ENCODE results near the gene IFITM5.
"Not testable (repeated sequence)": the region's sequence is repeated elsewhere in the genome, so short reads cannot be mapped to it uniquely, and the experiment has no call there.

Gene IFITM5

DNA sequence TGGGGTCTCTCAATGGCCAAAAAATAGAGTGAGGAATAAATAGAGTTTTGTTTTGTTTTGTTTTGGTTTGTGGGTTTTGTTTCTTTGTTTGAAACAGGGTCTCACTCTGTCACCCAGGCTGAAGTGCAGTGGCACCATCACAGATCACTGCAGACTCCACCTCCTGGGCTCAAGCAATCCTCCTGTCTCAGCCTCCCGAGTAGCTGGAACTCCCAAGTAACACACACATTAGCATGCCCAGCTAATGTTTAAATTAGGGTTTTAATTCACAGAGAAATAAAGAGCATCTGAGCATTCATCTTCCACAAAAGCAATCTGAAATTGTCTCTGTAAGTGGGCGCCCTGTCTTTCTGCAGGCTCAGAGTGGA lies 30.5 kb upstream of the IFITM5 start (continued):
- TF ChIP-seq ZNF433 (tag by site-specific recombination; IDR thresholded peaks at IDR 0.05; ENCODE audit: low read depth) (no peak), ZNF302 (tag by site-specific recombination; IDR thresholded peaks at IDR 0.05; ENCODE audit: low read depth) (no peak), ZNF48 (tag by site-specific recombination; IDR thresholded peaks at IDR 0.05) (no peak)
- TF ChIP-seq, protein P1, sequence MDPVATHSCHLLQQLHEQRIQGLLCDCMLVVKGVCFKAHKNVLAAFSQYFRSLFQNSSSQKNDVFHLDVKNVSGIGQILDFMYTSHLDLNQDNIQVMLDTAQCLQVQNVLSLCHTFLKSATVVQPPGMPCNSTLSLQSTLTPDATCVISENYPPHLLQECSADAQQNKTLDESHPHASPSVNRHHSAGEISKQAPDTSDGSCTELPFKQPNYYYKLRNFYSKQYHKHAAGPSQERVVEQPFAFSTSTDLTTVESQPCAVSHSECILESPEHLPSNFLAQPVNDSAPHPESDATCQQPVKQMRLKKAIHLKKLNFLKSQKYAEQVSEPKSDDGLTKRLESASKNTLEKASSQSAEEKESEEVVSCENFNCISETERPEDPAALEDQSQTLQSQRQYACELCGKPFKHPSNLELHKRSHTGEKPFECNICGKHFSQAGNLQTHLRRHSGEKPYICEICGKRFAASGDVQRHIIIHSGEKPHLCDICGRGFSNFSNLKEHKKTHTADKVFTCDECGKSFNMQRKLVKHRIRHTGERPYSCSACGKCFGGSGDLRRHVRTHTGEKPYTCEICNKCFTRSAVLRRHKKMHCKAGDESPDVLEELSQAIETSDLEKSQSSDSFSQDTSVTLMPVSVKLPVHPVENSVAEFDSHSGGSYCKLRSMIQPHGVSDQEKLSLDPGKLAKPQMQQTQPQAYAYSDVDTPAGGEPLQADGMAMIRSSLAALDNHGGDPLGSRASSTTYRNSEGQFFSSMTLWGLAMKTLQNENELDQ (tag by site-specific recombination; IDR thresholded peaks at IDR 0.05; ENCODE audit: low read depth) = no peak
- TF ChIP-seq, protein P2, sequence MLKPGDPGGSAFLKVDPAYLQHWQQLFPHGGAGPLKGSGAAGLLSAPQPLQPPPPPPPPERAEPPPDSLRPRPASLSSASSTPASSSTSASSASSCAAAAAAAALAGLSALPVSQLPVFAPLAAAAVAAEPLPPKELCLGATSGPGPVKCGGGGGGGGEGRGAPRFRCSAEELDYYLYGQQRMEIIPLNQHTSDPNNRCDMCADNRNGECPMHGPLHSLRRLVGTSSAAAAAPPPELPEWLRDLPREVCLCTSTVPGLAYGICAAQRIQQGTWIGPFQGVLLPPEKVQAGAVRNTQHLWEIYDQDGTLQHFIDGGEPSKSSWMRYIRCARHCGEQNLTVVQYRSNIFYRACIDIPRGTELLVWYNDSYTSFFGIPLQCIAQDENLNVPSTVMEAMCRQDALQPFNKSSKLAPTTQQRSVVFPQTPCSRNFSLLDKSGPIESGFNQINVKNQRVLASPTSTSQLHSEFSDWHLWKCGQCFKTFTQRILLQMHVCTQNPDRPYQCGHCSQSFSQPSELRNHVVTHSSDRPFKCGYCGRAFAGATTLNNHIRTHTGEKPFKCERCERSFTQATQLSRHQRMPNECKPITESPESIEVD (tag by site-specific recombination; IDR thresholded peaks at IDR 0.05) = no peak

GRCh38 chr11:328516-329100 lies 29.3 kb upstream of the IFITM5 start:
- ChIA-PET CTCF (interaction anchor here (0.8 to 2.3 kb wide), 4 partner anchors 11 to 23 kb away, joined by 5 to 8 read pairs (median 6); no protein-coding TSS in a partner anchor), POLR2A (interaction anchor here (0.8 to 1.1 kb wide), 2 partner anchors 27 to 122 kb away, joined by 3 to 4 read pairs; no protein-coding TSS in a partner anchor)
- not testable (repeated sequence) for H3K4me1 ChIP-seq (ENCODE audit: control insufficient read depth, insufficient read depth, low read length); H3K9me3 ChIP-seq (ENCODE audit: control insufficient read depth, insufficient read depth, low read depth, low read length); H3K36me3 ChIP-seq (ENCODE audit: control insufficient read depth in 2 of 2, insufficient read depth in 1 of 2, low read length in 2 of 2); H3K4me3 ChIP-seq (ENCODE audit: low read depth, low read length); H3K27ac ChIP-seq (ENCODE audit: extremely low read depth, low read depth, low read length)

- ChIA-PET POLR2A (no interaction called here), CTCF (interaction anchor here (0.8 to 1.1 kb wide), 2 partner anchors 18 to 47 kb away, joined by 3 to 5 read pairs; no protein-coding TSS in a partner anchor)
- TF ChIP-seq ZBTB44 (tag by site-specific recombination; IDR thresholded peaks at IDR 0.05) = no peak
- no peak for TF ChIP-seq YY2 (tag by site-specific recombination; IDR thresholded peaks at IDR 0.05)
- no peak for TF ChIP-seq ZNF146 (tag by site-specific recombination; IDR thresholded peaks at IDR 0.05)
- TF ChIP-seq ZNF362 (tag by site-specific recombination; IDR thresholded peaks at IDR 0.05) = no peak
- Histone ChIP-seq H3K4me1 (ENCODE audit: control insufficient read depth, insufficient read depth, low read length) (no peaks in the 10 kb centered on the region), H3K4me3 (ENCODE audit: low read depth, low read length) (no peak overlapping the region), H3K27ac (ENCODE audit: extremely low read depth, low read depth, low read length) (no peak overlapping the region), H3K36me3 (ENCODE audit: control insufficient read depth in 2 of 2, insufficient read depth in 1 of 2, low read length in 2 of 2) (no peaks in the 10 kb centered on the region), H3K9me3 (ENCODE audit: control insufficient read depth, insufficient read depth, low read depth, low read length) (no peaks in the 10 kb centered on the region)
These were observed 28.7 kb upstream of the IFITM5 start for GRCh38 chr11:328012-328411.

DNA sequence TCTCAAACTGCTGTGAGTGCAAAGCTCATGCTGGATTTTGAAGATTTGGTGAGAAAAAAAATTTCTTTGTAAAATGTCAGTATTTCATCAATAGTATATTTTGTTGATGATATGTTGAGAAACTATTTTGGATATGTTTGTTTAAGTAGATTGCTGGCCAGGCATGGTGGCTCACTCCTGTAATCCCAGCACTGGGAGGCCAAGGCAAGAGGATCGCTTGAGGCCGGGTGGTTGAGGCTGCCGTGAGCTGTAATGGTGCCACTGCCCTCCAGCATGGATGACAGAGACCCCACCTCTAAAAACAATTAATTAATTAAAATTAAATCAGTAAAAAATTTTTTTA lies 28.2 kb upstream of the IFITM5 start:
- Histone ChIP-seq H3K9me3 (ENCODE audit: control insufficient read depth, insufficient read depth, low read depth, low read length) (no peaks in the 10 kb centered on the region), H3K27ac (ENCODE audit: extremely low read depth, low read depth, low read length) (no peak overlapping the region), H3K36me3 (ENCODE audit: control insufficient read depth in 2 of 2, insufficient read depth in 1 of 2, low read length in 2 of 2) (no peaks in the 10 kb centered on the region), H3K4me3 (ENCODE audit: low read depth, low read length) (no peak overlapping the region), H3K4me1 (ENCODE audit: control insufficient read depth, insufficient read depth, low read length) (no peaks in the 10 kb centered on the region)
- ChIA-PET POLR2A (no interaction called here), CTCF (interaction anchor here (0.8 to 1.1 kb wide), 2 partner anchors 18 to 46 kb away, joined by 3 to 5 read pairs; no protein-coding TSS in a partner anchor)
- TF ChIP-seq ZNF19 (tag by site-specific recombination; IDR thresholded peaks at IDR 0.05; ENCODE audit: low read depth) = no peak
- TF ChIP-seq ZNF501 (tag by site-specific recombination; IDR thresholded peaks at IDR 0.05) = no peak
- no peak for TF ChIP-seq ZNF362 (tag by site-specific recombination; IDR thresholded peaks at IDR 0.05)
- TF ChIP-seq ZIC2 (tag by site-specific recombination; IDR thresholded peaks at IDR 0.05) = no peak
- TF ChIP-seq MYNN (tag by site-specific recombination; IDR thresholded peaks at IDR 0.05; ENCODE audit: borderline replicate concordance) = no peak
- TF ChIP-seq ZNF248 (tag by site-specific recombination; IDR thresholded peaks at IDR 0.05) = no peak
- TF ChIP-seq ZNF23 (tag by site-specific recombination; IDR thresholded peaks at IDR 0.05; ENCODE audit: borderline replicate concordance) = no peak

All from HEK293 (cell line).